Measurements from ENCODE around the gene GFI1B. TPM values are rescaled to one million over a fixed set of nuclear protein-coding genes. Genes with fewer than 3 reads are reported as not detected.
"Not testable (repeated sequence)": the region's sequence is repeated elsewhere in the genome, so short reads cannot be mapped to it uniquely, and the experiment has no call there.

GFI1B gene
- total RNA-seq, 1 experiment from 2014 or later: 0.74 TPM

DNA sequence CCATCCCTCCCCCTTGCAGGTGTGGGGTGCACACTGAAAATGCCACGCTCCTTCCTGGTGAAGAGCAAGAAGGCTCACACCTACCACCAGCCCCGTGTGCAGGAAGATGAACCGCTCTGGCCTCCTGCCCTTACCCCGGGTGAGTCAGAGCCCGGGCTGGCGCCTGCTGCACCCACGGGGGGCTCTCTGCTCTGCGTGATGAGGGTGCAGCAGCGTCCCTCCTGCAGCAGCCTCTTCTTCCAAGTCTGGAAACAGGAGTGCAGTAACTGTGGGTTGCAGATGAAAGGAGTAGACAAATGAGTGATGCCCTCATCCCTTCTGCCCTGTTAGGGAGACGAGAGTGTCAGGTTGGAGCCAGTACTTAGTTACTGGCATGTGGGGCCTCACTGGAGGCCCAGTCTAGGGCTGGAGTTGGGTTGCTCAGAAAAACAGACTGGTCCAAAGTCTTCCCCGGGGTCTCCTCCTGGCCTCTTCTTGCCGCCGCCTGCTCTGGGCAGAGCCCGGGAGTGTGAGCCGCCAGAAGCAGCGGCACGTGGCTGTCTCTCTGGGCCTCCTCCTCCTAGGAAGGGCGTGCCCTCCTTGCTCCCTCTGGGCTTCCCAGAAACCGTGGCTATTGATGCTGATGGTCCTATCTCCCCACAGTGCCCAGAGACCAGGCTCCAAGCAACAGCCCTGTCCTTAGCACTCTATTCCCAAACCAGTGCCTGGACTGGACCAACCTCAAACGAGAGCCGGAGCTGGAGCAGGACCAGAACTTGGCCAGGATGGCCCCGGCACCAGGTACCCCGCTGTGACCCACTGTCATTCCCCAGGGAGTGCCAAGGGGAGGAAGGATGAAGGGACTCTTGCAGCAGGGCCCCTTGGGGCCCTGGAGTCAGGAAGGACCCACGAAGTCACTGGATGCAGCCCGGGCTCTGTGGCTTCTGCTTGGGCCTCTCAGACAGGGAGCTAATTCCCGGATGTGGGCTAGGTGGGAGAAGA lies 8.4 kb downstream of the GFI1B start:
- in situ Hi-C loops (cut with HindIII; ENCODE audit: low pct_unique_long_range_greater_than_20kb, low sequenced_read_pairs): no loop called here
- DNase-seq (ENCODE audit: low read depth, low spot score): no peak

DNA sequence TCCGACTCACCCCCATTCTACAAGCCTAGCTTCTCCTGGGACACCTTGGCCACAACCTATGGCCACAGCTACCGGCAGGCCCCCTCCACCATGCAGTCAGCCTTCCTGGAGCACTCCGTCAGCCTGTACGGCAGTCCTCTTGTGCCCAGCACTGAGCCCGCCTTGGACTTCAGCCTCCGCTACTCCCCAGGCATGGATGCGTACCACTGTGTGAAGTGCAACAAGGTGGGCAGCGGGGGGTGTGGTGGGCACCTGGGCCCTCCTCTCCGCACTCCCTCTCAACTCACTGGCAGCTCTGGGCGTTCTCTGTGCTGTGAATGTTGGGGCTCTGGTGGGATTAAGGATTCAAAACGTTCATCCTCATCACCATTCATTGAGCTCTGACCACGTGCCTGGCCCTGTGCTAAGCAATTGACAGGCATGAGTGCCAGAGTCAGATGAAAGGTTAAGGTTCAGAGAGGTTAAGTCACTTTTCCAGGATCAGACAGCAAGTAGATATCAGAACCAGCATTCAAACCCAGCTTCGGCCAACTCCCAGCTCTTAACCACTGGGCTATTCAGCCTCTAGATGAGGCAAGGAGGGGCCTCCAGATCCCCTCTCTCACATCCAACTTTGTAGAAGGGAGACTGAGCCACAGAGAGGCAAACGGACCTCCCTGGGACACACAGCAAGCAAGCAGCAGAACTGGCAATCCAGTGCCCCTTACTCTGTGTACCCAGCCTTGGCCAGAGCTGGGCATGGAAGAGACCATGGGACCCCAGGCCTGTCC lies 9.9 kb downstream of the GFI1B start:
- DNase-seq (ENCODE audit: low read depth, low spot score): no peak
- in situ Hi-C loops (cut with HindIII; ENCODE audit: low pct_unique_long_range_greater_than_20kb, low sequenced_read_pairs): no loop called here

GRCh38 chr9:132989014-132989310 lies 10.5 kb downstream of the GFI1B start:
- no peak for DNase-seq (ENCODE audit: low read depth, low spot score)
- in situ Hi-C loops (cut with HindIII; ENCODE audit: low pct_unique_long_range_greater_than_20kb, low sequenced_read_pairs): no loop called here

- in situ Hi-C loops (cut with HindIII; ENCODE audit: low pct_unique_long_range_greater_than_20kb, low sequenced_read_pairs): no loop called here
- no peak for DNase-seq (ENCODE audit: low read depth, low spot score)
Observed at GRCh38 chr9:132989414-132989996, 11.0 kb downstream of the GFI1B start.

GRCh38 chr9:132989998-132990557 lies 11.6 kb downstream of the GFI1B start:
- in situ Hi-C loops (cut with HindIII; ENCODE audit: low pct_unique_long_range_greater_than_20kb, low sequenced_read_pairs): not testable (repeated sequence)
- peak; percentile 41 for DNase-seq (ENCODE audit: low read depth, low spot score)

DNA sequence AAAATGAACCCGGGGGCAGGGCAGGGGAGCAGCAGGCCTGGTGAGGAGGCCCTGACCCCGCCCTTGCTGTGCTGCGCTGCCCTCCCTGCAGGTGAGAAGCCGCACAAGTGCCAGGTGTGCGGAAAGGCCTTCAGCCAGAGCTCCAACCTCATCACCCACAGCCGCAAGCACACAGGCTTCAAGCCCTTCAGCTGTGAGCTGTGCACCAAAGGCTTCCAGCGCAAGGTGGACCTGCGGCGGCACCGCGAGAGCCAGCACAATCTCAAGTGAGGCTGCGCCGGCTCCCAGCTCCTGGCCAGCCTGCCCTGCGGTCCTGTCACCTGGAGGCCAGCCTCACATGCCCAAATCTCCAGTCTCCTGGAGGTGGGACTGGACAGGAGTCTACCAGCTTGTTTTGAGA lies 12.3 kb downstream of the GFI1B start:
- in situ Hi-C loops (cut with HindIII; ENCODE audit: low pct_unique_long_range_greater_than_20kb, low sequenced_read_pairs): no loop called here
- no peak for DNase-seq (ENCODE audit: low read depth, low spot score)

DNA sequence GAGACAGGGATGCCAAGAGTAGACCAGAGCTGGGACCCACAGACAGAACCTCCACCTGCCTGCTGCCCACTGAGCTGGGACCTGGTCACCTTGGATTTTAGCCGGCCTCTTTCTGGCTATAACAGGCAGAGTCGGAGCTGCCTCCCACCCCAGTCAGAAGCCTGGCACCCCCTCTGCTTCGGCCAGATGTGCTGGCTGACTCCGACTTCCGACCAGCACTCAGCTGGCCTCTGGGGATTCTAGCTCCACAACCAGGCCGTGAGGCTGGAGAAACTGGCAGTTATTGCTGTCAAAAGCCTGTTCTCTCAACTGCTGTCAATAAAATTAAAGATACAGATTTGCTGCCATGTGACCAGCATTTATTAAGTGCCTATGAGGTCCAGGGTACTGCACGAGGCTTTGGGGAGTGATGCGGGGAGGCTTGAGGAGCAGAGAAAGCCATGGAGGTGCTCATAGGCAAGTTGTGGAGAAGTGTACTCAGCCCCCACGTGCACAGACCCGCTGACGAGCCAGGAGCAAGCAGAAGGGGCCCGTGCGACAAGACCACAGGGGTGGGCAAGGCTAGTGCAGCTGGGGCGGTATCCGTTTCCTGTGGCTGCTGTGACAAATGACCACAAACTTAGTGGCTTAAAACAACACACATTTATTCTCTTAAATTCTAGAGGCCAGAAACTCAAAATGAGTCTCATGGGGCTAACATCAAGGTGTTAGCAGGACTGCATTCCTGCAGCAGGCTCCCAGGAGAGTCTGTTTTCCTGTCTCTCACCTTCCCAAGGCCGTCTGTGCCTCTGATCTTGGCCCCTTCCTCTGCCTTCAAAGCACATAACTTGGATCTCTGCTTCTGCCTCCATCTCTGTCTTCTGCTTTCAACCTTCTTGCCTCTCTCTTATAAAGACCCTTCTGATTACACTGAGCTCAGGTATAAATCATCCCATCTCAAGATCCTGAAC lies 13.1 kb downstream of the GFI1B start:
- DNase-seq (ENCODE audit: low read depth, low spot score): no peak
- in situ Hi-C loops (cut with HindIII; ENCODE audit: low pct_unique_long_range_greater_than_20kb, low sequenced_read_pairs): no loop called here

GRCh38 chr9:132993511-132993939 lies 15.0 kb downstream of the GFI1B start:
- in situ Hi-C loops (cut with HindIII; ENCODE audit: low pct_unique_long_range_greater_than_20kb, low sequenced_read_pairs): no loop called here
- DNase-seq (ENCODE audit: low read depth, low spot score): no peak

GRCh38 chr9:132994410-132995120 lies 16.1 kb downstream of the GFI1B start:
- in situ Hi-C loops (cut with HindIII; ENCODE audit: low pct_unique_long_range_greater_than_20kb, low sequenced_read_pairs): no loop called here
- no peak for DNase-seq (ENCODE audit: low read depth, low spot score)

DNA sequence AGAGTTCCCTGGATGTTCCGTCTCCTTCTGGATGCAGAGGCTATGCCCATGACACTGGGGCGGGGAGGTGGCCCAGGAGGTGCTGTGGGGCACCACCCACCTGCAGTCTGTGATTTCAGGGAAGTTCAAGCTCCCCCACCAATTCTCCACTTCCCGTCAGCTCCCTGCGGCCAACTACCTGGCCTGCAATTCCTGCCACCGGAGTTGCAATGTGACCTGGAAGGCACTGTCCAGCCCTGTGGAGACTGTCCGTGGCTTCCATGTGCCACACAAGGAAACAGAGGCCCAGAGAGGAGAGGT lies 16.6 kb downstream of the GFI1B start:
- DNase-seq (ENCODE audit: low read depth, low spot score): no peak
- in situ Hi-C loops (cut with HindIII; ENCODE audit: low pct_unique_long_range_greater_than_20kb, low sequenced_read_pairs): no loop called here

DNA sequence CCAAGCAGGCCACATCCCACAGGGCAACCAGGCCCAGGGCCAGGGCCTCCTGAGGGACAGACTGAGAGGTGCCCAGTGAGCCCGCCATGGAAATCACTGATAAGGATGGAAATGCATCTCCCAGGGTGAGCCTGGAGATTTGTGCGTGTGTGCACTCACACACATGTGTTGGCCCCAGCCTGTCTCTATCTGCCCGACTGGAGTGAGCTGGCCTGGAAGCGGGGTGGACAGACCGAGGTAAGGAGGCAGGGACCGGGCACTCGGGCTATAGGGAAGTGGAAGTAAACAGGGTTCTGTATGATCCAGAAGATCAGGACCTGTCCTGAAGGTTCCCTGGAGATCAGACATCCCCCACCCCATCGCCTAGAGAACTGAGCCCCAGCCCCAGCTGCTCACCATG lies 17.4 kb downstream of the GFI1B start:
- in situ Hi-C loops (cut with HindIII; ENCODE audit: low pct_unique_long_range_greater_than_20kb, low sequenced_read_pairs): no loop called here
- DNase-seq (ENCODE audit: low read depth, low spot score): no peak

DNA sequence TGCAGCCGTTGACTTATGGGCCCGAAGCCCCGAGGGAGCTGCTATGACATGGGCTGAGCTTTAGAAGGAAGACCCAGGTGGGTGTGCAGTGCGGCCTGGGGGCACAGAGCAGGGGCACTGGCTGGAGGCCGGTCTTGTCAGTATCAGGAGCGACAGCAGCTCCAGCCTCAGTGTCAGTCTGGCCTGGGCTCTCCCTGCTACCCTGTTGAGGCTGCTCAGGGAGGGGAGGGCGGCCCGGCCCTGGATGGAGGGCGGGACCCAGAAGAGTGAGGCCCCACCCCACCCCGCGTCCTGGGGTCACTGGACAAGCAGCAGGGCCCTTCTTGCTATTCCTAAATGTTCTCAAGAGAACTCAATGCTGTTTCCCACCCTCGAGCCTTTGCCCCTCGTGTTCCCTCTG lies 18.0 kb downstream of the GFI1B start:
- in situ Hi-C loops (cut with HindIII; ENCODE audit: low pct_unique_long_range_greater_than_20kb, low sequenced_read_pairs): no loop called here
- DNase-seq (ENCODE audit: low read depth, low spot score): no peak

DNA sequence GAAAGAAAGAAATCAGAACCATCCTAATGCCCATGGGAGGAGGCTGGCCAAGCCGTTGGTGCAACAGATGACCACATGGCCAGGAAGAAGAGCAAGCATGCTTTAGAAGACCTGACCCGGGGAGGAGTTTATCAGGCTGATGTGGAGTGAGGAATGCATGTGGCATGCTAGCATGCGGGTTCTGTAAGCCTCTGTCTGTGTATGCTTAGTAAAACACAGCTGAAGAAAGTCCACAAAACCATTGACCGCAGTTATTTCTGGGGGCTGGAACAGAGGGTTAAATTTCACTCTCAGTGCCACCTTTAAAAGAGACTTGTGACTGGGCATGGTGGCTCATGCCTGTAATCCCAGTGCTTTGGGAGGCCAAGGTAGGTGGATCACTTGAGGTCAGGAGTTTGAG lies 19.1 kb downstream of the GFI1B start:
- in situ Hi-C loops (cut with HindIII; ENCODE audit: low pct_unique_long_range_greater_than_20kb, low sequenced_read_pairs): no loop called here
- DNase-seq (ENCODE audit: low read depth, low spot score): no peak

GRCh38 chr9:132998221-132998620 lies 19.7 kb downstream of the GFI1B start:
- DNase-seq (ENCODE audit: low read depth, low spot score); in situ Hi-C loops (cut with HindIII; ENCODE audit: low pct_unique_long_range_greater_than_20kb, low sequenced_read_pairs): not testable (repeated sequence)

DNA sequence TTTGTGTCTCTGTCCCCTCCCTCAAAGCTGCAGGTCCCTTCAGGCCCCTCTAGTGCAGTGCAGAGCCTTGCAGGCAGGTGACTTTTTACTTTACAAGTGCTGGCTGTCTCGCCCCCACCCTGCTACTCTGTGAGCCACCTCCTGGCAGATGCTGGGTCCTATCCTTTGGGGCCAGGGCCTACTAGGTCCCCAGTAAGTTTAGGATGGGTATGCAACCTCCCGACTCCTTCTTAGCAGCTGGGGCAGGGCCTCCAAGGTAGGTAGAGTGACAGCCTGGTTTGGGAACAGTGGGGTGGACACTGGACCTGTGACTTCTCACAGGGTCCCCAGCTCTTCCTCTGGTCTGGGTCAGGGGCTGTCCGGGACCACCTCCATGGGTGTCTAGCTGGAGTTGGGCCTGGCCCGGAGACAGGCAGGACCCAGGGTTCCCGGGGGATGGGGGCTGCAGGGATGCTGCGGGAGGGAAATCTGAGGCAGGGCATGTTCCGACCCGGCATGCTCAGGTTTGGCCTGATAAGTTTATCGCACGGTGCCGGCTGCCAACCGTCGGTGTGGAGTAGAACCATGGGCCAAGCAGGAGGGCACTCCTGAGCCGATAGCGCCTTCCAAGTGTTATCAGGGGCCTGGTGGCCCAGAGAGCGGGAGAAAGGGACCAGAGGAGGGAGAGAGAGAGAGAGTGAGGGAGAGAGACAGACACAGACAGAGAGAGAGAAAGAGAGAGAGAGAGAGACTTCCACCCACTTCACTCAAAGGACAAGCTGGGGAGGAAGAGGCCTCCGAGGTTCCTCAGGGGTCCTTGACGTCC lies 20.5 kb downstream of the GFI1B start:
- DNase-seq (ENCODE audit: low read depth, low spot score): no peak
- in situ Hi-C loops (cut with HindIII; ENCODE audit: low pct_unique_long_range_greater_than_20kb, low sequenced_read_pairs): no loop called here
